Ascending aorta (tissue), 2 donors: ENCODE results near the gene SETDB1. TPM values are rescaled to one million over a fixed set of nuclear protein-coding genes. Genes with fewer than 3 reads are reported as not detected.

Source experiments
- DNase-seq, 2 donors: peaks; one replicate each; pipeline ENCODE4 v3.0.0-alpha.2; 2019; ENCODE audit warnings: low spot score in 2 of 2
- H3K27ac ChIP-seq, 2 donors: fragments of 200-600 bp; sonication (generic); one replicate each; pipeline ENCODE4 v1.5.1; 2016 to 2017; ENCODE audit warnings: mild to moderate bottlenecking in 1 of 2
- H3K27me3 ChIP-seq: fragments of 200-600 bp; sonication (generic); one replicate; pipeline ENCODE4 v1.5.1; 2017
- H3K36me3 ChIP-seq, 2 donors: fragments of 200-600 bp; sonication (generic); one replicate each; pipeline ENCODE4 v1.5.1; 2016
- H3K4me1 ChIP-seq, 2 donors: fragments of 200-600 bp; sonication (generic); one replicate each; pipeline ENCODE4 v1.5.1; 2016 to 2017; ENCODE audit warnings: mild to moderate bottlenecking in 1 of 2
- H3K4me3 ChIP-seq, 2 donors: fragments of 200-600 bp; sonication (generic); one replicate each; pipeline ENCODE4 v1.5.1; 2016 to 2017; ENCODE audit warnings: mild to moderate bottlenecking in 1 of 2
- H3K9me3 ChIP-seq, 2 donors: fragments of 200-600 bp; sonication (generic); one replicate each; pipeline ENCODE4 v1.5.1; 2016
- intact Hi-C: fragments of 100-400 bp; cut with DNase I; formaldehyde crosslinking; loops from one replicate; pipeline ENCODE4 v1.15.1; 2023
- total RNA-seq: library from RNA; depleted of rRNA; stranded (reverse); fragments of >200 nt; gene quantifications from one replicate; pipeline ENCODE4 v1.1.0, GENCODE V29; 2016
- TF ChIP-seq, protein P1 (sequence below), 3 experiments: fragments of 200-600 bp in 2 of 3; fragments of 450-650 bp in 1 of 3; sonication (generic) in 2 of 3; IDR thresholded peaks; one replicate each; pipeline ENCODE4 v1.5.1; 2016 to 2019; ENCODE audit warnings: antibody characterized with exemption in 3 of 3, mild to moderate bottlenecking in 1 of 3, moderate library complexity in 1 of 3

SETDB1 gene
- total RNA-seq, 1 donor from 2014 or later = 21.3 TPM

DNA sequence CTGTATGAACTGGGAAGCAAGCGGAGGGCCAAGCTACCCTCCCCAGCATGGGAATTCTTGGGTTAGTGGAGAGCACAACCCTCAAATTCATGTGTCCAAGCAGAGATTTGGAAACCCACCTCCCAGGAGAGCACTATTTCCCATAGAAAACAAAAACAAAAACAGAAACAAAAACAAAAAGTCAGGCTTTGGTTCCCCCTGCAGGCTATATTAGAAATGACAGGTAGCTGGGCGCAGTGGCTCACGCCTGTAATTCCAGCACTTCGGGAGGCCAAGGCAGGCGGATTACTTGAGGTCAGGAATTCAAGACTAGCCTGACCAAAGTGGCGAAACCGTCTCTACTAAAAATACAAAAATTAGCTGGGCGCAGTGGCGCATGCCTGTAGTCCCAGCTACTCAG lies 69.7 kb downstream of the SETDB1 start:
- H3K27ac ChIP-seq = peak overlapping the region in 1 of 2 donors; percentile 3
- no peak for DNase-seq
- H3K9me3 ChIP-seq = no peaks in the 10 kb centered on the region
- H3K27me3 ChIP-seq = no peaks in the 10 kb centered on the region
- no peak overlapping the region for H3K4me3 ChIP-seq
- no peaks in the 10 kb centered on the region for H3K4me1 ChIP-seq
- intact Hi-C loops = loop anchor here (2.0 kb wide), 1 partner anchor 17 kb away; no protein-coding TSS in a partner anchor
- H3K36me3 ChIP-seq = peaks cover 33% of the 10 kb centered on the region in 2 donors
- TF ChIP-seq, protein P1, sequence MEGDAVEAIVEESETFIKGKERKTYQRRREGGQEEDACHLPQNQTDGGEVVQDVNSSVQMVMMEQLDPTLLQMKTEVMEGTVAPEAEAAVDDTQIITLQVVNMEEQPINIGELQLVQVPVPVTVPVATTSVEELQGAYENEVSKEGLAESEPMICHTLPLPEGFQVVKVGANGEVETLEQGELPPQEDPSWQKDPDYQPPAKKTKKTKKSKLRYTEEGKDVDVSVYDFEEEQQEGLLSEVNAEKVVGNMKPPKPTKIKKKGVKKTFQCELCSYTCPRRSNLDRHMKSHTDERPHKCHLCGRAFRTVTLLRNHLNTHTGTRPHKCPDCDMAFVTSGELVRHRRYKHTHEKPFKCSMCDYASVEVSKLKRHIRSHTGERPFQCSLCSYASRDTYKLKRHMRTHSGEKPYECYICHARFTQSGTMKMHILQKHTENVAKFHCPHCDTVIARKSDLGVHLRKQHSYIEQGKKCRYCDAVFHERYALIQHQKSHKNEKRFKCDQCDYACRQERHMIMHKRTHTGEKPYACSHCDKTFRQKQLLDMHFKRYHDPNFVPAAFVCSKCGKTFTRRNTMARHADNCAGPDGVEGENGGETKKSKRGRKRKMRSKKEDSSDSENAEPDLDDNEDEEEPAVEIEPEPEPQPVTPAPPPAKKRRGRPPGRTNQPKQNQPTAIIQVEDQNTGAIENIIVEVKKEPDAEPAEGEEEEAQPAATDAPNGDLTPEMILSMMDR (IDR thresholded peaks at IDR 0.05) = peak; percentile 77 to 81 (median 80)

DNA sequence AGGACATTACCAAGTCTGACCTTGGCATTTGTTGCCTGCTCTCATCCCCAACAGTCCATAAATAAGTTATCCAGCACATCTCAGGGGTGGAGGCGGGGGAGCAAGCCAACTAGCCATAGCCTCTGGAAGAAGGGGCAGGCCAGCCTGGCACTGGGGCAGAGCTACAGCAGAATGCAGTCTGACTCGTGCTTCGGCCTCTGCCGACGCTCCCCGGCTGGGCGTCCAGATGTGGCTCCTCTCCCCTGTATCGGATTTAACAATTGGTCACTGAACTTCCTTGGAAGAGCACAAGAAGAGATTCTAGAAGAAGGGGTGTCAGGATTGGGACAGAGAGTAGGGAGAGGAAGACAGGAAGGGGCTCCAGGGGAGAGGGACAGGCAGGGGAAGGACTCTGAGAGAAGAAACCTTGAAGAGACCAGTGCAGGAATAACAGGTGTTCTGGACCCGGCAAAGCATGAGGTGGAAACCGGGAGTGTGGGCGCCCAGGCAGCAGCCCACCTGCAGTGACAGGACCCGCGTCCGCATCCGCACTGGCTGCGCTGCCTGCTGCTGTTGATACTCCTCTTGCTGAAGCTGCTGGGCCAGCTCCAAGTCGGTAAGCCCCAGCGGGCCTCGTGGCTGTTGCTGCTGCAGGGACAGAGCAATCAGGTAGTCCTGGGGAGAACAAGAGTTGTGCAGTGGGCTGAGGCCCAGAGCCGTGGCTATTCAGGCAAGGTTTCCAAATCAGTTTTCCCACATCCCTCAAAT lies 71.1 kb downstream of the SETDB1 start:
- intact Hi-C loops = loop anchor here (2.0 kb wide), 1 partner anchor 18 kb away; no protein-coding TSS in a partner anchor
- Histone ChIP-seq H3K9me3 (no peaks in the 10 kb centered on the region), H3K27ac (no peak overlapping the region), H3K36me3 (peaks cover 35 to 39% of the 10 kb centered on the region in 2 donors), H3K27me3 (no peaks in the 10 kb centered on the region), H3K4me1 (no peaks in the 10 kb centered on the region), H3K4me3 (no peak overlapping the region)
- no peak for DNase-seq
- TF ChIP-seq, protein P1 (IDR thresholded peaks at IDR 0.05) = no peak

DNA sequence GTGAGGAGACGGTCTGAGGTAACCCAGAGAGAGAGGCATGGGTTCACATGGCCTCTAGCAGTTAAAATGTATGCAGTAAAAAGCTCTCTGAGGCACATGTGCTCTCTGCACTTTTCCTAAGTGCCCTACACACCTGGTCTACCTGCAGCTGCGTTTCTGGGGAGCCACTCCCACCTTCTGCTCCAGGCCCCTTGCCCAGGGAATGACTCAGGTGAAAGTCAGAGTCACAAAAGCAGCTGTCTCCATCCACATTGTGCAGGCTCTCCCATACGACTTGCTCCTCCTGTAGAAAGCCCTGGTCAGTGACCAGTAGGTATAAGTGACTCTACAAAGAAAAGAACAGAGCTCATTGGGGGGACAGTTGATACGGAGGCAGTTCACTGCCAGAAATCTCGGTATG lies 71.8 kb downstream of the SETDB1 start:
- Histone ChIP-seq H3K9me3 (no peaks in the 10 kb centered on the region), H3K27me3 (no peaks in the 10 kb centered on the region), H3K36me3 (peaks cover 35 to 39% of the 10 kb centered on the region in 2 donors), H3K27ac (no peak overlapping the region), H3K4me3 (no peak overlapping the region), H3K4me1 (peaks cover 0 to 4% of the 10 kb centered on the region in 2 donors)
- no peak for DNase-seq
- TF ChIP-seq, protein P1 (IDR thresholded peaks at IDR 0.05) = no peak
- intact Hi-C loops = loop anchor here (2.0 kb wide), 1 partner anchor 19 kb away; no protein-coding TSS in a partner anchor

DNA sequence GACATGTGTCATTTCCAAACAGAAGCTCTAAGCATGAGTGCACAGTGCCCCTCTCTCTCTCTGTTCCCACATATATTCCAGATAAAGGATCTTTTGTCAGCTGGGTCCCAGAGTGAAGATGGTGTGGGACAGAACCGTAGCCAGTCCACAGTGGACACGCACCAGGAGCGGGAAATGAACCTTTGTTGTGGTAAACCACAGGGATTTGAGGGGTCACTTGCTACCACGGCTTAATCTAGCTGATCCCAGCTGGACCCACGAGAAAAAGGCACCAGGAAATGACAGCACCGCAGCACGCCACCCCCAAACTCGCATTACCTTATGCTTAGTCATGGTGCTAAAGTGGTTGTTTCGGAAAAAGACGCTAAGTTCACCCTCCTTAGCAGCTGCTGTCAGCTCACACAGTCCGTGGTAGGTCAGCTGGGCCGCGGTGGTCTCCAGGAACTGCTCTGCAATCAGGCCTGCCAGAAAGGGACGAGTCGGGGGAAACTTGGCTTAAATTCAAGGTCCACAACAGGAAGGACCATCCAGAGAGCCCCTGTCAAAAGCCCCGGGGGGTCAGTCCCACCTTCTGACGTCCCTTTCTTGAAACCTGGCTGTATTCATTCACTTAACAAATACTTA lies 73.0 kb downstream of the SETDB1 start:
- intact Hi-C loops = no loop called here
- TF ChIP-seq, protein P1 (IDR thresholded peaks at IDR 0.05) = no peak

DNA sequence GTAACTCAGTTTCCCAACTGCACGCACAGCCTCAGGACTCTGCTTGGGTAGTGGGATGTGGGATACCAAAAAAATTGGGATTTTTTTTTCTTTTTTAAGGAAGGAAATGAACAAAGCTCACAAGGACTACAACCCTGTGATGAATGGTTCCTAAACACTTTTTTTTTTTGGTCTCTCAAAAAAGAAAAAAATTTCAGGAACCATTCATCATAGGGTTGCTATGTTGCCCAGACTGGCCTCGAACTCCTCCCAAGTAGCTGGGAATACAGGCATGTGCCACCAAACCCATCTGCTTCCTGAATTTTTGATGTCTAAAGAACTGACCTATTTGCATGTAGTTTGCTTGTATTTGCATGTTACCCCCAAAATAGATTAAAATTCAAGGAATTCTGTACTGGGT lies 73.8 kb downstream of the SETDB1 start:
- Histone ChIP-seq H3K9me3 (no peaks in the 10 kb centered on the region), H3K27ac (no peak overlapping the region), H3K27me3 (no peaks in the 10 kb centered on the region), H3K4me1 (peaks cover 6 to 24% of the 10 kb centered on the region in 2 donors), H3K36me3 (peaks cover 35 to 39% of the 10 kb centered on the region in 2 donors), H3K4me3 (no peak overlapping the region)
- TF ChIP-seq, protein P1 (IDR thresholded peaks at IDR 0.05) = no peak
- DNase-seq = no peak
- intact Hi-C loops = loop anchor here (10.0 kb wide), 1 partner anchor 305 kb away; the partner anchor contains the start of gene GOLPH3L

More for the DNA sequence above, 73.0 kb downstream of the SETDB1 start:
- no peak for DNase-seq
- Histone ChIP-seq H3K4me3 (no peak overlapping the region), H3K36me3 (peaks cover 35 to 39% of the 10 kb centered on the region in 2 donors), H3K4me1 (peaks cover 3 to 17% of the 10 kb centered on the region in 2 donors), H3K9me3 (no peaks in the 10 kb centered on the region), H3K27ac (no peak overlapping the region), H3K27me3 (no peaks in the 10 kb centered on the region)
